Stimulated activated CD4-positive, alpha-beta T cell treated with anti-CD3 and anti-CD28 coated beads, Interleukin-15, amount 100 ng/mL, for 48 hours (primary cell): ENCODE measurements around the gene IL31RA.

ENCODE experiments used
- DNase-seq, 2 donors: peaks; one replicate each; pipeline ENCODE4 v3.0.0-alpha.2; 2020; ENCODE audit warnings: low read depth in 2 of 2

Gene IL31RA

DNA sequence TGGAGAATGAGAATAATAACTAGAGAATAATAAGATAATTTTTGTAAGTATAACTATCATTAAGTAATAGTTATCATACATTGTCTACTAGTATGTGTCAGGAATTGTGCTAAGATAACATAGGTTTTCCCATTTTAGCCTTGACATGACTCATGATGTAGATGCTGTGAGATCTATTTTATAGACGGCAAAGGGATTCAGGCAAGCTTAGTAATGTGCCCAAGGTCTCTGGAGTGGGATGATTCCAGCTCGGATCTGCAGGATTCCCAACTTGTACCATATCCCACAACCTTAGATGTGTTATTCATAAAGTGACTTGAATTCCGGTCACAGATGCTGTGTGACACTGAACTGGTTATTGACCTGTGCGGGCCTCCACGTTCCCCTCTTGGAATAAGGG is 51.5 kb downstream of the IL31RA start:
- DNase-seq = no peak

- peak; percentile 46 to 58 for DNase-seq
Measured at GRCh38 chr5:55903121-55903701, 52.1 kb downstream of the IL31RA start.

GRCh38 chr5:55904152-55904551 is 53.0 kb downstream of the IL31RA start:
- no peak for DNase-seq

DNA sequence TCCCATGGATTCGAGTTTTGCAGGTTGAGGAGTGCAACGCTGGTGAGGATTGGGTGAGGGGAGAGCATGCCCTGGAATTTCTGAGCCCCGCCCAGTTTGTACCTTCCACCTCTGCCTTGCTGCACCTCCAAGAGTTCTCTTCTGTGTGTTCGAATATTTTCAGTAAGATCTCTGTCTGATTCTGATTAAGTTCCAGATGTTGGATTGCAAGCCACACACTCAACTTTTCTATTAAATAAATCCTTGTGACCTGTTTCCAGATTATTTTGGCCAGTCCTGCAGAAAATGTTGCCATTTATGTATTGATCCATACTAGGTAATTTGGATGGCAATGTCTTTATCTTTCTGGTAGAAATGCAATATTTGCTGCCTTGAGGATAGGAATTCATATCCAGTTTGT is 54.1 kb downstream of the IL31RA start:
- DNase-seq = no peak

DNA sequence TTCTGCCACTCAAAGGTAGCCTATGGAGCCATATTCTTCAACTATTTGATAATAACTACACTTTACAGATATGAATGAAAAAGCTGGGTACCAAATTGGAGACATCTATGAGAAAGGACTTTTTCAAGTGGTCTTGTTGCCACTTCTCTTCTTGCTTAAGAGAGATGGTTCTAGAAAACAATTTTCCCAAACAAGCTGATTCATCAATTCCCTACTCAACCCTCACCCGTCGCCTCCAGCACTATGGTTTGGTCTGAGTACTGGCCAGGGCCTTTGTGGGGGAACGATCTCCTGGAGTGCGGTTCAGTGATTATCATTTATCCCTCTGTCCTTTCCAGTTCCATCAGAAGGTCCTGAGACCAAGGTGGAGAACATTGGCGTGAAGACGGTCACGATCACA is 56.8 kb downstream of the IL31RA start:
- no peak for DNase-seq

GRCh38 chr5:55908804-55909203 is 57.6 kb downstream of the IL31RA start:
- no peak for DNase-seq

DNA sequence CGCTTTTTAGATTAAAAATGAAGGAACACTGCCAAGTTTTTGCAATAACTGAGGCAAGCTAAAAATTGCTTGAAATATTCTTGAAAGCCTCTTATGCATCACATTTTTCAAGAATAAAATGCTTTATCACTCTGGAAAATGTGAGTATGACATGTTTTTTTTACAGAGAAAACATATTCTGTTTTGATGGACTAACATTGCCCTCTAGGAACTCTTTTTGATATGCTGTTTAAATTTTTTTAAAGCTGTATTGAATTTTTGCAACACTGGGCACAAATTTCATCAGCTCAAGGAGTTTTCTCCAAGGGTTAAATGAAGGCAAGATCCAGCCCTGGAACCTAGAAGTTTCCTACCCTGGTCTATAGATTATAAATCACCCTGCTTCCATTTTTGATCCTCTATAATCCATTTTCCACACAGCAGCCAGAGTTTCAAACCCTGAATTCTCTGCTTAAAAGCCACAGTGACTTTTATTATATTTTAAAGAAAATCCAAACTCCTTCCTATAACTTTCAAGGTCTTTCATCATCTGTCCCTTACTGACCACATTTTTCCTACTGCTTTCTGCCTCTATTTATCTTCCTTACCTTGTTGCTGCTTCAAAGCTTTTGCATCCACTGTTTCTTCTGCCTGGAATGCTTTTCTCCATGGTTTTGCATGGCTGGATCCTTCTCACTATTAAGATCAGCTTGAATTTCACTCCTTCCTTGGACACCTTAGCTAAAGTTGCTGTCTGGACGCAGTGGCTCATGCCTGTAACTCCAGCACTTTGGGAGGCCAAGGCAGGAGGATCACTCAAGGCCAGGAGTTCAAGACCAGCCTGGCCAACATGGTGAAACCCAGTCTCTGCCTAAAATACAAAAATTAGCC is 60.9 kb downstream of the IL31RA start:
- no peak for DNase-seq

GRCh38 chr5:55913466-55914413 is 62.6 kb downstream of the IL31RA start:
- DNase-seq = no peak

DNA sequence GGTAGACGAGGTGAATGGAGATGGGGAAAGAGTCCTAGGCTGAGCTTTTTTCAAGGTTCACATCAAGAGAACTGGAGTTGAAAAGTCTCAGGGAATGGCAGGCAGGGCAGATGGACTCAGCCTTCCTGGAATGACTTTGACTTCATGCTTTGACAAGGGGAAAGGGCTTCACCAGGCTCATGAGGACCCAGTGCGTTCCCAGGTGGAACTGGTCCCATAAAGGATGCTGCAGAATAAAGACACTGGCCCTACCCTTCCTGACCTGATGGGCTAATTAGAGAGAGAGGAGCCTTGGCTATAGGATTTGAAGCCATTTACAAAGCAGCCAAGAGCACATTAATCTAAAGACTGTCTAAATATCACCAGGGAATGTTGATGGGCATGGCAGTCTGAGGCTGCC is 63.8 kb downstream of the IL31RA start:
- no peak for DNase-seq

- DNase-seq = no peak
Measured at GRCh38 chr5:55915783-55916182, 64.6 kb downstream of the IL31RA start.

- DNase-seq = no peak
Measured at GRCh38 chr5:55916986-55917385, 65.8 kb downstream of the IL31RA start.

DNA sequence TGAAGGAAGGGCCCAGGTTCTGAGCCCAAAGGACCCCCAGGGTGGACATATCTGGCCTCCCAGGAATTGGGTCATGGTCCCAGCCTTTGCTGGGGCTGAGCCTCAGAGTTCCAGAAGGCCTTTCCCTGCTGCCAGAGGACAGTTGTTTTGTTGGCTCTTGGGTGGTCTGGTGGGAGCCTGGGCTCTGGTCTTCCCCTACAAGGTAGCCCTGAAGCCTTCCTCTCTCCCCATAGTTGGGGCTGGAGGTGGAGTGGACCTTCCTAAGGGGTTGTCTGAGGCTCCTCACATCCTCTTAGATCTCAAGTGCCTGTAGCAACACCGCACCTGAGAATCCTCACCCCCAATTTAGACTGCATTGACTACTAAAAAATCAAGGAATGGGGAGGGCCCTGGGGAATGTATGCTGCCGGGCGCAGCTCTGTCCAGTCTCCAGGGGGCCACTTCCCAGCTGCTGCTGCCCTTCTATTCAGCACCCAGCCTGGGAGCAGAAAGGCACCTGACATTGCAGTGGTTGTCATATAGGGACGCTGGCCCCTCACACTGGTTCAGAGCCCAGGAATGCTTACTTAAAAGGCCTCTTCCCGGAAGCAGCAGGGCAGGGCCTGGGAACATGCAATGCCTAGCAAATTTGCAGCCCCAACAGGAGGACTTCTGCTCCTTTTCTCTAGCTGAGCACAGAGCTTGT is 66.4 kb downstream of the IL31RA start:
- no peak for DNase-seq

- DNase-seq = no peak
Measured at GRCh38 chr5:55918087-55919035, 67.2 kb downstream of the IL31RA start.

GRCh38 chr5:55919625-55920024 is 68.5 kb downstream of the IL31RA start:
- DNase-seq = no peak

- no peak for DNase-seq
Measured at GRCh38 chr5:55920784-55921183, 69.6 kb downstream of the IL31RA start.

DNA sequence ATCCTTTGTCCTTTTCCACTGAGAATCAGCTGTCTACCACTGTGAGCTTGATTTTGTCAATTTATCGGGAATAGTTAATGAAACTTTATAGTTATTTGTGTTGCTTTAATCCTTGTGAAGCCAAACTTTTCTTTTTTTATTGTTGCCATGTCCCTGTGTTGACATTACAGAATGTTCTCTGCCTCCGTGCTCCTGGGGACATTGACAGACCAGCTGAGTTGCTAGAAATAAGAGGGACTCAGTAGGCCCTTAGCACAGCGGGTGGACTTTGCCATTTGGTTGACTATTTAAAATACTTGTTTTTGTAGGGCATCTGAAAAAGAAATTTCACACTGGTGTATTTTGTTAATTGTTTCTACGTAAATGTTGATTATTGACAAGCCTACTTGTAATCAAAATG is 70.5 kb downstream of the IL31RA start:
- no peak for DNase-seq

- no peak for DNase-seq
Measured at GRCh38 chr5:55923177-55923771, 72.1 kb downstream of the IL31RA start.

GRCh38 chr5:55923865-55924500 is 72.8 kb downstream of the IL31RA start:
- DNase-seq = no peak

DNA sequence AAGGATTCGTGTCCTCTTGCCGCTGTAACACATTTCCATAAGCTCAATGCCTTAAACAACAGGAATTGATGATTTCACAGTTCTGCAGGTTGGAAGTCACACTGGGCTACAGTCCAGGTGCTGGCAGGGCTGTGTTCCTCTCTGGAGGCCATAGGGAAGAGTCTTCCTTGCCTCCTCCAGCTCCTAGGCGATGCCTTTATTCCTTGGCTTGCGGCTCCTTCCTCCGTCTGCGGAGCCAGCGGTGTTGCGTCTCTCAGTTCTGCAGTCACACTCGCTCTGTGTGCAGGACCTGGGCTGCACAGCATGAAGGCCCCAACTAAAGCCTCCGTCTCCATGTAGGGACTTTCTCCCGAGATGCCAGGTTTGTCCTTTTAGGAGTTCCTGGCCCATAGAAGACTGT is 73.6 kb downstream of the IL31RA start:
- no peak for DNase-seq

- DNase-seq = no peak
Measured at GRCh38 chr5:55925181-55925580, 74.0 kb downstream of the IL31RA start.
